Pancreas (tissue), 10 donors: ENCODE measurements around the gene ARSK. TPM values are rescaled to one million over a fixed set of nuclear protein-coding genes. Genes with fewer than 3 reads are reported as not detected.
"Not testable (repeated sequence)": the region's sequence is repeated elsewhere in the genome, so short reads cannot be mapped to it uniquely, and the experiment has no call there.

ENCODE experiments used
- ATAC-seq, 4 donors: fragments of 200-7000 bp; cut with Tn5 transposase; one replicate each; pipeline versions ENCODE4 v1.8.0 to v1.9.1; 2020; ENCODE audit warnings: mild to moderate bottlenecking in 4 of 4, moderate library complexity in 4 of 4
- DNase-seq, 6 donors: peaks; one replicate each; pipeline ENCODE4 v3.0.0-alpha.2; 2020
- FAIRE-seq: peaks from 2 replicates; lab custom pipeline; 2012; peaks lifted over from hg19 to GRCh38; lab: Jason Lieb, UNC
- H3K27ac ChIP-seq, 4 donors: fragments of 200-600 bp; sonication (generic); 1 replicate in 3 of 4; 2 replicates in 1 of 4; pipeline versions ENCODE4 v1.5.0 to v1.8.0; 2020
- H3K27me3 ChIP-seq, 4 donors: fragments of 200-600 bp; one replicate each; pipeline ENCODE4 v1.8.0; 2021
- H3K36me3 ChIP-seq, 3 donors: fragments of 200-600 bp; sonication (generic) in 1 of 3; one replicate each; pipeline versions ENCODE4 v1.5.0 to v1.8.0; 2020 to 2021
- H3K4me1 ChIP-seq, 3 donors: fragments of 200-600 bp; one replicate each; pipeline ENCODE4 v1.8.0; 2021
- H3K4me3 ChIP-seq, 4 donors: fragments of 200-600 bp; sonication (generic) in 2 of 4; one replicate each; pipeline versions ENCODE4 v1.5.0 to v1.8.0; 2020 to 2021
- H3K9me3 ChIP-seq, 4 donors: fragments of 200-600 bp; one replicate each; pipeline ENCODE4 v1.8.0; 2021
- CTCF ChIP-seq, 4 donors: fragments of 200-600 bp; sonication (generic) in 3 of 4; IDR thresholded peaks; one replicate each; pipeline versions ENCODE4 v1.5.0 to v1.8.0; 2021; ENCODE audit warnings: antibody characterized with exemption in 4 of 4
- WGBS, 2 donors: extraction: QIAGEN DNeasy Blood & Tissue Kit; methylation state at CpG; one replicate each; pipeline ENCODE4 v1.1.7; 2013; 5-methylcytosine and 5-hydroxymethylcytosine counted together
- intact Hi-C, 3 donors: fragments of 100-400 bp; cut with DNase I; formaldehyde crosslinking; loops; one replicate each; pipeline versions ENCODE4 v1.11.1 to v1.14.2; 2022
- polyA plus RNA-seq, 2 donors: library from polyadenylated mRNA; stranded (reverse); fragments of 200-250 nt; gene quantifications; one replicate each; pipeline ENCODE4 v1.2.3, GENCODE V29; 2013
- total RNA-seq, 6 donors: library from RNA; stranded (reverse); fragmentation: NEBNext Ultra II Directional in 4 of 6; extraction: Animal tissue kit (Norgen Biotek cat#: 25700) in 4 of 6; gene quantifications; one replicate each; pipeline versions ENCODE4 v1.2.1 to v1.2.4, GENCODE V29; 2021 to 2023
- donor health status: healthy with polysubstance abuse.
- donor health status: DM: no; HTN: no; CAD: no; lungs with moderate emphysema.
- donor health status: DM: no; HTN: no; CAD: no.
- donor health status: control.
- donor health status: control.
- donor health status: Bipolar disorder and iron deficiency.
- donor health status: DM: yes; HTN: yes; CAD: no.
- donor health status: DM: no; HTN: no; CAD: no.
- donor health status: DM: no; HTN: no; CAD: no.
- donor health status: DM: yes; HTN: yes; CAD: no.

The ARSK gene
- total and polyA plus RNA-seq, 8 donors, result 1.3 to 3.9 (median 3.2) TPM

DNA sequence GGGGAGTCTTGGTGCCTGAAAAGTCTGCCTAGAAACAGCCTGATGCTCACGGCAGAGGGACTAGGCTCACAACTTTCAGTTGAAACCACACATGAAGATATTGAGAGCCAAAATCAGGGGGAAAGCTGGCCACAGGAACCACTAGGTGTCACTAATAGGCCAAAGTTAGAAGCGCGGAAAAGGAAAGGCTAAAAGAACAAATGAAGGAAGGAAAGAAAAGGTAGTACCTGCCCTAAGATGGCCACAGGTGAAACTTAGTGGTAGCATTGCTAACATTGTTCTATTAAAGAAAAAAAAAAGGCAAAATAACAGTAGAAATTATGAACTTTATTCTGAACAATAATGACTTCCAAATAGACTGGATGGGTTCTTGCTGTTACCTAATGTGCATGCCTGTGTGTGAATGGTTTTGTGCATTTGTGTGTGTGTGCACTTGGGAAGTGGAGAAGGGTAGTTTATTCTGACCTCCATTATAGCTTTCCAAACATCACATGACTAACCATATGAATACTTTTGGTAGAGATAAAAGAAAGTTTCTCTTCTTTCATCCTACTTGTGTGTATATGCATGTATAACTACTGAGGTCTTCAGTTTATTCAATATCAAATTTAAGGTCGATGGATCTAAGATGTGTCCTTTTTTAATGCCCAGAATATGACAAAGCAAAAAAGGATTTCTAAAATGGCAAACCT, 89.6 kb downstream of the ARSK start:
- no peaks in the 10 kb centered on the region for H3K9me3 ChIP-seq
- peak overlapping the region in 1 of 4 donors; percentile 46 for H3K27ac ChIP-seq
- H3K36me3 ChIP-seq, result no peaks in the 10 kb centered on the region
- TF ChIP-seq CTCF (IDR thresholded peaks at IDR 0.05), result peak; percentile 15 to 57 (median 50)
- peaks cover 28 to 54% (median 34%) of the 10 kb centered on the region in 3 donors for H3K4me1 ChIP-seq
- 8 to 14% methylated on average over 4 of the region's 4 CpGs for WGBS, 2 donors
- H3K27me3 ChIP-seq, result no peaks in the 10 kb centered on the region
- DNase-seq (peak in 4 of 6 donors; percentile 24 to 55 (median 40)), FAIRE-seq (no peak), ATAC-seq (peak in 3 of 4 donors; percentile 13 to 18 (median 17))
- intact Hi-C loops, result loop anchor here in 2 of 3 donors (5.0 to 10.0 kb wide), 2 partner anchors 200 to 203 kb away; no protein-coding TSS in a partner anchor
- H3K4me3 ChIP-seq, result no peak overlapping the region

- WGBS, 2 donors, result 58 to 61% methylated on average over 14 to 17 of the region's 17 CpGs
- Histone ChIP-seq H3K4me3 (peak overlapping the region in 1 of 4 donors; percentile 56), H3K27ac (peak overlapping the region; percentile 92 to 95 (median 94)), H3K4me1 (peaks cover 25 to 51% (median 36%) of the 10 kb centered on the region in 3 donors)
- not testable (repeated sequence) for FAIRE-seq, ATAC-seq, DNase-seq, H3K9me3 ChIP-seq, H3K36me3 ChIP-seq, H3K27me3 ChIP-seq
- intact Hi-C loops, result loop anchor here in 1 of 3 donors (10.0 kb wide), 1 partner anchor 199 kb away; no protein-coding TSS in a partner anchor
Measured at GRCh38 chr5:95646226-95646568, 91.3 kb downstream of the ARSK start.

GRCh38 chr5:95646569-95647431, 91.9 kb downstream of the ARSK start, which contains the start of gene RFESD:
Gene RFESD, plus strand, starts transcription at chr5:95646777. Its CDS starts 5,495 bp downstream, at chr5:95652272.
- intact Hi-C loops, result loop anchor here in 1 of 3 donors (10.0 kb wide), 1 partner anchor 198 kb away; no protein-coding TSS in a partner anchor
- Histone ChIP-seq H3K27ac (peak within 1 kb of the TSS; percentile 92 to 95 (median 94)), H3K4me3 (peak within 1 kb of the TSS in 3 of 4 donors; percentile 21 to 56 (median 28)), H3K36me3 (no peaks in the 10 kb centered on the region), H3K9me3 (no peaks in the 10 kb centered on the region), H3K27me3 (no peaks in the 10 kb centered on the region), H3K4me1 (peaks cover 20 to 46% (median 30%) of the 10 kb centered on the region in 3 donors)
- no peak for TF ChIP-seq CTCF (IDR thresholded peaks at IDR 0.05)
- WGBS, 2 donors, result 0% methylated on average over 56 to 60 of the region's 60 CpGs
- ATAC-seq (peak; percentile 90 to 97 (median 91)), FAIRE-seq (peak; percentile 93), DNase-seq (peak; percentile 99 to 100 (median 99))

DNA sequence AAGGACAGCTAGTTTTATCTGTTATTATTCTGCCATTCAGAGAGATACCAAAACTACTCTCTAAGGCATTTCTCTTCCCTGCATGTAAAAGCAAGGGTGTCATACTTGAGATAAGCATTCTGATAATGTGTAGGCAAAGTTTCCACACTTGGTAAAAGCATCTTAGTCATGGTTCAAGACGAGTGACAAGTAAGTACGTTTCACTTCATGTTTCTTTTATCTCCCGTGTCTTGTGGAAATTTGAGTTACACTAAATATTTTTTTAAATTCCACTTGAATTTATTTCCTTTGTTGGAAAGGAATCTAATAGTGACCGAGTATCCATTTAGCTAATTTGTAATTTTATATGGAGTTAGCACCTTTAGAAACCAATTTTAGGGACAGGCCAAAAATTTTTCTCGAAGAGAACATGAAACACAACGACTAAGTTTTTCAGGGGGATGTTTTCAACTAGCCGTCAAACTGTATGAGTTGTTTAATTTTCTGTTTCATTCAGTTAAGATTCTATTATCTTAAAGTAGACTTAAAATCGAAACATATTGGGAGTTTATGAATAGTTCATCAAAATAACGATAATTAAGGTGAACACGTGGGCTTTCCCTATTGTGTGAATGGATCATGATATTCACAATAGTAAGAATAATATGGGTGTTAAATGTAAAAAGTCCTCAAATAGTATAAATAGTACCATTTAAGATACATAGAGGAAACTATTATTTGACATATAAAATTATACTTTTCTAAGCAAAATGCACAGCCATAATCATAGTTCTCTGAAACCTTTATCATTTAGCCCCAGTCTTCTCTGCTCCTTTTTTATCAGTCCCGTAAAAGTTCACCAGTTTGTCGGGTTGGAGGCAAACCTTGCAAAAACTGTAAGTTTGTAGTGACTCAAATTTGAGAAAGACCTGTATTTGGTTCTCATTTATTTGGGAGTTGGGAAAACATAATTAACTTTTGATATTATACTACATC, 93.3 kb downstream of the ARSK start:
- 49 to 53% methylated on average over 12 of the region's 12 CpGs for WGBS, 2 donors
- no peak for TF ChIP-seq CTCF (IDR thresholded peaks at IDR 0.05)
- intact Hi-C loops, result loop anchor here in 1 of 3 donors (10.0 kb wide), 1 partner anchor 197 kb away; no protein-coding TSS in a partner anchor
- H3K36me3 ChIP-seq, result no peaks in the 10 kb centered on the region
- H3K9me3 ChIP-seq, result no peaks in the 10 kb centered on the region
- FAIRE-seq (no peak), DNase-seq (no peak), ATAC-seq (peak in 2 of 4 donors; percentile 3 to 8)
- peaks cover 14 to 38% (median 29%) of the 10 kb centered on the region in 3 donors for H3K4me1 ChIP-seq
- H3K27me3 ChIP-seq, result no peaks in the 10 kb centered on the region
- H3K4me3 ChIP-seq, result peak overlapping the region in 2 of 4 donors; percentile 28 to 56
- peak overlapping the region; percentile 92 to 95 (median 94) for H3K27ac ChIP-seq
